H1 (cell line): ENCODE data around the gene ING5.

Experiments used
- CHD1 ChIP-seq: IDR thresholded peaks from 2 replicates; pipeline ENCODE4 v1.6.1; 2012; ENCODE audit warnings: low read depth, low read length, improper control_type of control experiment
- NANOG ChIP-seq: IDR thresholded peaks from 2 replicates; pipeline ENCODE4 v1.6.1; 2011; ENCODE audit warnings: low read length, low read depth, mild to moderate bottlenecking, inconsistent platforms; ENCODE audit not compliant: insufficient read depth, poor library complexity, severe bottlenecking
- POLR2A ChIP-seq, 2 experiments: IDR thresholded peaks; 1 replicate in 1 of 2; 2 replicates in 1 of 2; pipeline ENCODE4 v1.6.1; 2011; ENCODE audit warnings: low read depth in 2 of 2, low read length in 2 of 2, mild to moderate bottlenecking in 2 of 2; ENCODE audit errors: control extremely low read depth in 1 of 2
- SRF ChIP-seq: IDR thresholded peaks from 2 replicates; pipeline ENCODE4 v1.6.1; 2011; ENCODE audit warnings: mild to moderate bottlenecking, low read depth, low read length, moderate library complexity
- TAF1 ChIP-seq: IDR thresholded peaks from 2 replicates; pipeline ENCODE4 v1.6.1; 2011; ENCODE audit warnings: mild to moderate bottlenecking, low read depth, low read length
- TF ChIP-seq, protein P1 (sequence below), 3 experiments: IDR thresholded peaks; 1 replicate in 2 of 3; 2 replicates in 1 of 3; pipeline versions ENCODE4 v1.5.1 to v1.6.1; 2011; ENCODE audit warnings: low read length in 3 of 3, mild to moderate bottlenecking in 3 of 3, inconsistent platforms in 2 of 3, low read depth in 1 of 3, moderate library complexity in 1 of 3; ENCODE audit not compliant: insufficient read depth in 1 of 3; ENCODE audit errors: control extremely low read depth in 1 of 3

DNA sequence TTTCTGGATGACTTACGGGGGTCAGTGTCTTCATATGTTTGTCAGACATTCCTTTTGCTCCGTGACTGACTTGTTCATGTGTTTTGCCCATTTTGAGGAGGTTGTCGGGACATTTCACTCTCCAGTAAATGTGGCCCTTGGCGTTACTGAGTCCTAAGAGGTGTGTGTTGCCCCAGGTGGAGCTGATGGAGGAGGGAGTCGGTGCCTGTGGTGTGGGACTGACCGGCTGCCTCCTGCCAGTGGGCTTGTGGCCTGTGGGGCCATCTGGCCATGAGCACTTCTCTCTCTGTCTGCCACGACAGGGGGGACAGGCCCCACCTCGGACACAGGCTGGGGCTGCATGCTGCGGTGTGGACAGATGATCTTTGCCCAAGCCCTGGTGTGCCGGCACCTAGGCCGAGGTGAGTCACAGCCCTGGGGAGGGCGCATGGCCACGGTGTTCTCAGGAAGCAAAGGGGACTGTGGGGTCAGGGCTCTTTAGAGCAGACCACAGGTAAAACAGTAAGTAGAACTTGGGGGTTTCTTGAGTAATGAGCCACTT, 48.6 kb upstream of the ING5 start:
- no peak for TF ChIP-seq POLR2A (IDR thresholded peaks at IDR 0.05; ENCODE audit: control extremely low read depth in 1 of 2, low read depth in 2 of 2, low read length in 2 of 2)
- TF ChIP-seq NANOG: no peak
- no peak for TF ChIP-seq SRF
- no peak for TF ChIP-seq CHD1
- TF ChIP-seq, protein P1, sequence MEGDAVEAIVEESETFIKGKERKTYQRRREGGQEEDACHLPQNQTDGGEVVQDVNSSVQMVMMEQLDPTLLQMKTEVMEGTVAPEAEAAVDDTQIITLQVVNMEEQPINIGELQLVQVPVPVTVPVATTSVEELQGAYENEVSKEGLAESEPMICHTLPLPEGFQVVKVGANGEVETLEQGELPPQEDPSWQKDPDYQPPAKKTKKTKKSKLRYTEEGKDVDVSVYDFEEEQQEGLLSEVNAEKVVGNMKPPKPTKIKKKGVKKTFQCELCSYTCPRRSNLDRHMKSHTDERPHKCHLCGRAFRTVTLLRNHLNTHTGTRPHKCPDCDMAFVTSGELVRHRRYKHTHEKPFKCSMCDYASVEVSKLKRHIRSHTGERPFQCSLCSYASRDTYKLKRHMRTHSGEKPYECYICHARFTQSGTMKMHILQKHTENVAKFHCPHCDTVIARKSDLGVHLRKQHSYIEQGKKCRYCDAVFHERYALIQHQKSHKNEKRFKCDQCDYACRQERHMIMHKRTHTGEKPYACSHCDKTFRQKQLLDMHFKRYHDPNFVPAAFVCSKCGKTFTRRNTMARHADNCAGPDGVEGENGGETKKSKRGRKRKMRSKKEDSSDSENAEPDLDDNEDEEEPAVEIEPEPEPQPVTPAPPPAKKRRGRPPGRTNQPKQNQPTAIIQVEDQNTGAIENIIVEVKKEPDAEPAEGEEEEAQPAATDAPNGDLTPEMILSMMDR (IDR thresholded peaks at IDR 0.05; ENCODE audit: control extremely low read depth in 1 of 3, insufficient read depth in 1 of 3, low read depth in 1 of 3, low read length in 3 of 3): no peak
- TF ChIP-seq TAF1: no peak
